Endothelial cell of umbilical vein (primary cell): ENCODE results near the gene SLC22A7. TPM values are rescaled to one million over a fixed set of nuclear protein-coding genes. Genes with fewer than 3 reads are reported as not detected.

Experiments used
- BruUV-seq: library from RNA; stranded (reverse); fragments of 400-500 nt; replicated peaks from 2 replicates; lab custom pipeline; 2021; lab: Mats Ljungman, UMichigan
- CTCF ChIA-PET: fragments of 300-600, 350-600 bp; sonication (Branson Sonifier 250); formaldehyde crosslinking; loops from one replicate; lab custom pipeline; 2021; ENCODE audit warnings: antibody characterized with exemption, inconsistent platforms; lab: Charles Lee
- POLR2A ChIA-PET: fragments of 300-600, 350-600 bp; sonication (Branson Sonifier 250); formaldehyde crosslinking; loops from one replicate; lab custom pipeline; 2021; ENCODE audit warnings: antibody characterized with exemption, inconsistent platforms; lab: Charles Lee
- DNase-seq: peaks from one replicate; pipeline ENCODE4 v3.0.0-alpha.2; 2011; ENCODE audit warnings: low read depth, low spot score
- FAIRE-seq: peaks from 2 replicates; lab custom pipeline; 2011; peaks lifted over from hg19 to GRCh38; lab: Jason Lieb, UNC
- H2AFZ ChIP-seq: 2 replicates; pipeline ENCODE4 v1.6.0; 2012; ENCODE audit warnings: low read depth, low read length, control low read depth, inconsistent platforms
- H3K27ac ChIP-seq: 2 replicates; pipeline ENCODE4 v1.5.1; 2011; ENCODE audit warnings: low read depth, mild to moderate bottlenecking, control low read depth, low read length, moderate library complexity; ENCODE audit not compliant: insufficient read depth
- H3K27me3 ChIP-seq, 2 experiments: 2 replicates each; pipeline versions ENCODE4 v1.6.0 to v1.6.1; 2011; ENCODE audit warnings: low read length in 2 of 2, mixed read lengths in 1 of 2; ENCODE audit not compliant: control insufficient read depth in 2 of 2, insufficient read depth in 2 of 2
- H3K36me3 ChIP-seq, 2 experiments: 2 replicates in 1 of 2; 3 replicates in 1 of 2; pipeline ENCODE4 v1.5.1; 2011; ENCODE audit warnings: low read length in 2 of 2, mild to moderate bottlenecking in 1 of 2, moderate library complexity in 1 of 2; ENCODE audit not compliant: control insufficient read depth in 2 of 2, insufficient read depth in 2 of 2; ENCODE audit errors: extremely low read depth in 1 of 2
- H3K4me1 ChIP-seq: 3 replicates; pipeline ENCODE4 v1.5.1; 2011; ENCODE audit warnings: mild to moderate bottlenecking, low read length; ENCODE audit not compliant: control insufficient read depth, insufficient read depth; ENCODE audit errors: extremely low read depth
- H3K4me2 ChIP-seq: 2 replicates; pipeline ENCODE4 v1.6.1; 2011; ENCODE audit warnings: low read length, control low read depth, mixed read lengths; ENCODE audit not compliant: insufficient read depth
- H3K4me3 ChIP-seq, 3 experiments: fragments of 200-600 bp in 1 of 3; sonication (generic), shearing (Covaris generic) in 1 of 3; replicated peaks in 1 of 3; 2 replicates each; pipeline ENCODE4 v1.5.1; 2011 to 2016; ENCODE audit warnings: control low read depth in 3 of 3, low read length in 3 of 3, mild to moderate bottlenecking in 2 of 3, inconsistent platforms in 1 of 3, low read depth in 1 of 3, moderate library complexity in 1 of 3; ENCODE audit not compliant: insufficient read depth in 1 of 3
- H3K79me2 ChIP-seq: 2 replicates; pipeline ENCODE4 v1.6.0; 2012; ENCODE audit warnings: low read length, inconsistent platforms; ENCODE audit not compliant: control insufficient read depth, insufficient read depth
- H3K9ac ChIP-seq: replicated peaks from 2 replicates; pipeline ENCODE3; 2011; ENCODE audit warnings: low read length, control low read depth; ENCODE audit not compliant: insufficient read depth; ENCODE audit errors: extremely low read depth
- H3K9me1 ChIP-seq: replicated peaks from 3 replicates; pipeline ENCODE4 v1.6.0; 2011; ENCODE audit warnings: mild to moderate bottlenecking, low read length; ENCODE audit not compliant: control insufficient read depth, insufficient read depth; ENCODE audit errors: extremely low read depth
- H3K9me3 ChIP-seq: replicated peaks from 2 replicates; pipeline ENCODE4 v1.5.1; 2012; ENCODE audit warnings: low read length, inconsistent platforms; ENCODE audit not compliant: control insufficient read depth, insufficient read depth
- H4K20me1 ChIP-seq: replicated peaks from 2 replicates; pipeline ENCODE3; 2011; ENCODE audit warnings: mild to moderate bottlenecking, low read length; ENCODE audit not compliant: control insufficient read depth, insufficient read depth; ENCODE audit errors: extremely low read depth
- EZH2 ChIP-seq: IDR thresholded peaks from 2 replicates; pipeline ENCODE4 v1.6.1; 2012; ENCODE audit warnings: borderline replicate concordance, low read depth, mild to moderate bottlenecking, moderate library complexity, low read length, inconsistent platforms; ENCODE audit not compliant: severe bottlenecking
- FOS ChIP-seq: IDR thresholded peaks from 2 replicates; pipeline ENCODE4 v1.6.1; 2011; ENCODE audit warnings: mild to moderate bottlenecking, low read length, moderate library complexity, borderline replicate concordance; ENCODE audit not compliant: insufficient read depth
- GATA2 ChIP-seq: IDR thresholded peaks from 2 replicates; pipeline ENCODE4 v1.7.0; 2011; ENCODE audit warnings: low read depth, mild to moderate bottlenecking, moderate library complexity, mixed read lengths, low read length; ENCODE audit not compliant: insufficient read length, insufficient read depth
- JUN ChIP-seq: IDR thresholded peaks from 2 replicates; pipeline ENCODE4 v1.6.1; 2011; ENCODE audit warnings: borderline replicate concordance, low read depth; ENCODE audit not compliant: insufficient read length, insufficient read depth
- MAX ChIP-seq: IDR thresholded peaks from 2 replicates; pipeline ENCODE4 v1.6.1; 2011; ENCODE audit not compliant: insufficient read depth, insufficient read length
- MYC ChIP-seq: IDR thresholded peaks from one replicate; pipeline ENCODE4 v1.6.1; 2011; ENCODE audit warnings: mild to moderate bottlenecking, low read depth, low read length
- POLR2A ChIP-seq: IDR thresholded peaks from 2 replicates; pipeline ENCODE4 v1.6.1; 2012; ENCODE audit warnings: low read depth, mild to moderate bottlenecking, control low read depth, low read length
- POLR2AphosphoS5 ChIP-seq: IDR thresholded peaks from 2 replicates; pipeline ENCODE4 v1.6.1; 2012; ENCODE audit warnings: low read depth, mild to moderate bottlenecking, control low read depth, low read length, moderate library complexity; ENCODE audit not compliant: insufficient read depth
- dilution Hi-C: fragments of 300-500 bp; cut with MboI; formaldehyde crosslinking; loops from one replicate; pipeline ENCODE4 v1.15.0; 2019; ENCODE audit warnings: low sequenced_read_pairs; ENCODE audit not compliant: extremely low pct_ligation_motif_present
- intact Hi-C: fragments of 100-400 bp; cut with micrococcal nuclease; formaldehyde crosslinking; loops from one replicate; pipeline ENCODE4 v1.10.0; 2022
- polyA plus RNA-seq, 4 experiments: library from polyadenylated mRNA; depleted of rRNA in 3 of 4; stranded (reverse) in 3 of 4; unstranded in 1 of 4; fragments of >200 nt; gene quantifications; 2 replicates each; pipeline versions ENCODE4 v1.2.1 to v1.2.3, GENCODE V29; 2011 to 2012; ENCODE audit warnings: missing spikeins in 1 of 4
- total RNA-seq: library from RNA; stranded (reverse); gene quantifications from 2 replicates; pipeline ENCODE4 v1.2.3, GENCODE V29; 2021
- TF ChIP-seq, protein P1 (sequence below), 2 donors: IDR thresholded peaks; 1 replicate in 1 of 2; 2 replicates in 1 of 2; pipeline ENCODE4 v1.5.1; 2011; ENCODE audit warnings: low read length in 2 of 2, mild to moderate bottlenecking in 2 of 2, moderate library complexity in 2 of 2, control low read depth in 1 of 2, inconsistent platforms in 1 of 2, low read depth in 1 of 2; ENCODE audit not compliant: insufficient read depth in 1 of 2; ENCODE audit errors: extremely low read depth in 1 of 2

SLC22A7 gene
- total and polyA plus RNA-seq, 2 donors (not counting 3 experiments of a cell fraction or from before 2014, with no cell fraction given), result not detected

GRCh38 chr6:43335469-43335868 lies 37.4 kb downstream of the SLC22A7 start:
- Histone ChIP-seq H3K9me3 (no peaks in the 10 kb centered on the region), H3K27ac (no peak overlapping the region), H3K4me1 (no peaks in the 10 kb centered on the region), H3K4me3 (no peak overlapping the region), H3K36me3 (peaks cover 0 to 15% of the 10 kb centered on the region in 2 experiments), H3K9me1 (no peaks in the 10 kb centered on the region), H3K4me2 (no peak overlapping the region), H4K20me1 (no peaks in the 10 kb centered on the region), H3K27me3 (no peaks in the 10 kb centered on the region), H3K79me2 (no peaks in the 10 kb centered on the region), H2AFZ (no peak overlapping the region), H3K9ac (no peak overlapping the region)
- ChIA-PET CTCF (interaction anchor here (0.6 to 5.0 kb wide), 4 partner anchors 8 to 106 kb away, joined by 4 to 49 read pairs (median 6); partner anchors contain the start of gene DNPH1), POLR2A (no interaction called here)
- no peak for FAIRE-seq
- no TSS peak for BruUV-seq
- dilution Hi-C loops, result no loop called here
- intact Hi-C loops, result no loop called here
- no peak for DNase-seq
- TF ChIP-seq MYC (no peak), JUN (no peak), GATA2 (no peak), FOS (no peak), POLR2AphosphoS5 (no peak), EZH2 (no peak), POLR2A (no peak), MAX (no peak)
- TF ChIP-seq, protein P1, sequence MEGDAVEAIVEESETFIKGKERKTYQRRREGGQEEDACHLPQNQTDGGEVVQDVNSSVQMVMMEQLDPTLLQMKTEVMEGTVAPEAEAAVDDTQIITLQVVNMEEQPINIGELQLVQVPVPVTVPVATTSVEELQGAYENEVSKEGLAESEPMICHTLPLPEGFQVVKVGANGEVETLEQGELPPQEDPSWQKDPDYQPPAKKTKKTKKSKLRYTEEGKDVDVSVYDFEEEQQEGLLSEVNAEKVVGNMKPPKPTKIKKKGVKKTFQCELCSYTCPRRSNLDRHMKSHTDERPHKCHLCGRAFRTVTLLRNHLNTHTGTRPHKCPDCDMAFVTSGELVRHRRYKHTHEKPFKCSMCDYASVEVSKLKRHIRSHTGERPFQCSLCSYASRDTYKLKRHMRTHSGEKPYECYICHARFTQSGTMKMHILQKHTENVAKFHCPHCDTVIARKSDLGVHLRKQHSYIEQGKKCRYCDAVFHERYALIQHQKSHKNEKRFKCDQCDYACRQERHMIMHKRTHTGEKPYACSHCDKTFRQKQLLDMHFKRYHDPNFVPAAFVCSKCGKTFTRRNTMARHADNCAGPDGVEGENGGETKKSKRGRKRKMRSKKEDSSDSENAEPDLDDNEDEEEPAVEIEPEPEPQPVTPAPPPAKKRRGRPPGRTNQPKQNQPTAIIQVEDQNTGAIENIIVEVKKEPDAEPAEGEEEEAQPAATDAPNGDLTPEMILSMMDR (IDR thresholded peaks at IDR 0.05; ENCODE audit: extremely low read depth in 1 of 2, insufficient read depth in 1 of 2, low read depth in 1 of 2, low read length in 2 of 2), result no peak
